ENCODE measurements around the gene PCGF3.

GRCh38 chr4:761086-761485 lies 55.5 kb downstream of the PCGF3 start:
- TF ChIP-seq CTCF (IDR thresholded peaks at IDR 0.05) (no peak), POLR2A (IDR thresholded peaks at IDR 0.05) (no peak)

Measured in testis (tissue), 2 donors.